ENCODE measurements around the gene CABP1.

- no peak for TF ChIP-seq IRF1 (CRISPR knock-in tag; IDR thresholded peaks at IDR 0.05; ENCODE audit: borderline replicate concordance)
- no peak for TF ChIP-seq ZNF274 (IDR thresholded peaks at IDR 0.05; ENCODE audit: borderline replicate concordance, low read depth, low read length)
- no peak for TF ChIP-seq CTCF (IDR thresholded peaks at IDR 0.05 in 2 of 3, conservative IDR thresholded peaks at IDR 0.05 in 1 of 3; ENCODE audit: insufficient read depth in 2 of 3, low read depth in 1 of 3, low read length in 3 of 3)
- TF ChIP-seq POLR2A (conservative IDR thresholded peaks at IDR 0.05) = no peak
- TF ChIP-seq GATAD2A (IDR thresholded peaks at IDR 0.05) = no peak
- no peak for TF ChIP-seq POLR2B (IDR thresholded peaks at IDR 0.05; ENCODE audit: low read depth, partially characterized antibody)
These were observed 59.1 kb downstream of the CABP1 start for GRCh38 chr12:120699553-120699952.
